Measurements from ENCODE around the gene NSD1. TPM values are rescaled to one million over a fixed set of nuclear protein-coding genes. Genes with fewer than 3 reads are reported as not detected.

NSD1 gene
- total and polyA plus RNA-seq, 7 experiments from 2014 or later = 57.0 to 126 (median 114) TPM

DNA sequence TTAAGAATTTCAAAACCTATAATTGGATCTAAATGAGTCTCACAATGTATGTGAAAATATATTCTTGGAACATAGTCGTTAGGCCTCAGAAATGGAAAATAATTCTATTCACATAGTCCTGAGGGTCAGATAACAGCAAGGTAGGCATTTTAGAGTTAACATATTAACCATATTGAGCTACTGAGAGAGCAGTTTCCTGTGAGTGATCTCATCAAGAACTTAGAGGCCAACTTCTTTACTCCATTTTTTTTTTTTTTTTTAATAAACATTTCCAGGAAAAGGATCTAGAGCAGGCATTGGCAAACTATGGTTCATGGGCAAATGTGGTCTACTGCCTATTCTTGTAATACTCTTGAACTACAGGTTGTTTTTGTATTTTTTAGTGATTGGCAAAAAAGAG is 143.3 kb downstream of the NSD1 start:
- intact Hi-C loops (cut with micrococcal nuclease) = no loop called here
- H3K27ac Mint-ChIP-seq = peak overlapping the region in 5 of 9 donors; percentile 34 to 78 (median 51)
- Histone ChIP-seq H3K4me3 (ENCODE audit: low read length) (no peak overlapping the region), H3K9me3 (ENCODE audit: control insufficient read depth in 2 of 3, low read length in 3 of 3) (no peaks in the 10 kb centered on the region), H3K27ac (ENCODE audit: low read depth, low read length) (no peak overlapping the region), H3K36me3 (ENCODE audit: control insufficient read depth in 2 of 3, insufficient read depth in 3 of 3, low read length in 3 of 3) (peaks cover 4 to 59% (median 5%) of the 10 kb centered on the region in 3 experiments), H3K27me3 (ENCODE audit: control insufficient read depth in 2 of 2, insufficient read depth in 2 of 2, low read length in 2 of 2) (no peaks in the 10 kb centered on the region), H3K4me1 (ENCODE audit: control insufficient read depth in 2 of 2, insufficient read depth in 2 of 2, low read length in 2 of 2) (no peaks in the 10 kb centered on the region)
- CTCF ChIA-PET = no interaction called here
- ATAC-seq (no peak), DNase-seq (no peak)
- no peaks in the 10 kb centered on the region for H3K27me3 Mint-ChIP-seq
- no peak overlapping the region for H3K4me3 Mint-ChIP-seq
- H3K4me1 Mint-ChIP-seq = peaks cover 0 to 12% (median 4%) of the 10 kb centered on the region in 7 donors
- peaks cover 11 to 51% (median 28%) of the 10 kb centered on the region in 5 donors for H3K36me3 Mint-ChIP-seq
- no peaks in the 10 kb centered on the region for H3K9me3 Mint-ChIP-seq
- POLR2A ChIA-PET = no interaction called here

GRCh38 chr5:177288191-177288590 is 154.6 kb downstream of the NSD1 start:
- intact Hi-C loops (cut with micrococcal nuclease) = no loop called here
- no peak for DNase-seq

DNA sequence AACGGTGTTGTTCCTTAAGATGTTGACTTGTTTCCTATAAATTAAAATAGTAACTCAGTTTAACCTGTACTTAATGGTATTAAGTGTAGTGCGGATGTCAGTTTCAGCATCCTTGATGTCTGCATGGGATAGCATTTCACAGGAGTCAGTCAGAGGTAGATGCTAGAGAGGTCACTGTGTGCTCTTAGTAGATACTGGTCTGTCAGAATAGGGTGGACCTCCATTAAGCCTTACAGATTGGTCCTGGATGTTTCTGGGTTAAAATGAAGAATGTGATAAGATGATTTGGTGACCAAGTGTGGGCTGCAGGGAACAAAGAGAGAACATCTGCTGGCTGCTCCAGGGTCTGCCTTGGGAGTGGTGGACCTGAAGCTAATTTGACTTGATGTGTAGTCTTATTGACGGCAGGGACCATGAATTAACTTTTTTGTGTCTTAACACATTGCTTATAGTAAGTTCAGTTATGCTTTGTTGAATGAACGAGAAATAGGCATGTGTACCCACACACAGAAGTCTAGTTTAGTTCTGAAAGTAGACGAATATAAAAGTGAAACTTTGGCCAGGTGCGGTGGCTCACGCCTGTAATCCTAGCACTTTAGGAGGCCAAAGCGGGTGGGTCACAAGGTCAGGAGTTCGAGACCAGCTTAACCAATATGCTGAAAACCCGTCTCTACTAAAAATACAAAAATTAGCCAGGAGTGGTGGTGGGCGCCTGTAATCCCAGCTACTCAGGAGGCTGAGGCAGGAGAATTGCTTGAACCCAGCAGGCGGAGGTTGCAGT is 157.4 kb downstream of the NSD1 start:
- ATAC-seq (no peak), DNase-seq (no peak)
- Mint-ChIP-seq H3K27me3 (no peaks in the 10 kb centered on the region), H3K4me3 (no peak overlapping the region), H3K27ac (no peak overlapping the region), H3K4me1 (peaks cover 9 to 22% (median 15%) of the 10 kb centered on the region in 7 donors), H3K9me3 (no peaks in the 10 kb centered on the region), H3K36me3 (peaks cover 13 to 42% (median 29%) of the 10 kb centered on the region in 5 donors)
- no peaks in the 10 kb centered on the region for H3K9me3 ChIP-seq (ENCODE audit: control insufficient read depth in 2 of 3, low read length in 3 of 3)
- no peak overlapping the region for H3K27ac ChIP-seq (ENCODE audit: low read depth, low read length)
- peaks cover 0 to 78% (median 29%) of the 10 kb centered on the region in 3 experiments for H3K36me3 ChIP-seq (ENCODE audit: control insufficient read depth in 2 of 3, insufficient read depth in 3 of 3, low read length in 3 of 3)
- H3K27me3 ChIP-seq (ENCODE audit: control insufficient read depth in 2 of 2, insufficient read depth in 2 of 2, low read length in 2 of 2) = no peaks in the 10 kb centered on the region
- ChIA-PET CTCF (no interaction called here), POLR2A (interaction anchor here (1.2 kb wide), 1 partner anchor 12 kb away, joined by 3 read pairs; the partner anchor contains the start of genes PRELID1 and RAB24)
- intact Hi-C loops (cut with micrococcal nuclease) = no loop called here
- no peak overlapping the region for H3K4me3 ChIP-seq (ENCODE audit: low read length)
- H3K4me1 ChIP-seq (ENCODE audit: control insufficient read depth in 2 of 2, insufficient read depth in 2 of 2, low read length in 2 of 2) = peaks cover 5 to 6% of the 10 kb centered on the region in 2 donors

More at GRCh38 chr5:177288191-177288590, 154.6 kb downstream of the NSD1 start:
- Histone ChIP-seq H3K4me3 (ENCODE audit: low read length) (no peak overlapping the region), H3K4me1 (ENCODE audit: control insufficient read depth in 2 of 2, insufficient read depth in 2 of 2, low read length in 2 of 2) (no peaks in the 10 kb centered on the region), H3K9me3 (ENCODE audit: control insufficient read depth in 2 of 3, low read length in 3 of 3) (no peaks in the 10 kb centered on the region), H3K27ac (ENCODE audit: low read depth, low read length) (no peak overlapping the region), H3K36me3 (ENCODE audit: control insufficient read depth in 2 of 3, insufficient read depth in 3 of 3, low read length in 3 of 3) (peaks cover 13 to 72% (median 22%) of the 10 kb centered on the region in 3 experiments), H3K27me3 (ENCODE audit: control insufficient read depth in 2 of 2, insufficient read depth in 2 of 2, low read length in 2 of 2) (no peaks in the 10 kb centered on the region)
- H3K27me3 Mint-ChIP-seq = no peaks in the 10 kb centered on the region
- POLR2A ChIA-PET = no interaction called here
- H3K4me3 Mint-ChIP-seq = no peak overlapping the region
- no peaks in the 10 kb centered on the region for H3K9me3 Mint-ChIP-seq
- ATAC-seq = no peak
- H3K36me3 Mint-ChIP-seq = peaks cover 18 to 48% (median 29%) of the 10 kb centered on the region in 5 donors
- peaks cover 0 to 8% (median 0%) of the 10 kb centered on the region in 7 donors for H3K4me1 Mint-ChIP-seq
- CTCF ChIA-PET = interaction anchor here (1.1 kb wide), 1 partner anchor 17 kb away, joined by 3 read pairs; no protein-coding TSS in a partner anchor
- H3K27ac Mint-ChIP-seq = no peak overlapping the region

GRCh38 chr5:177291735-177292134 is 158.2 kb downstream of the NSD1 start:
- CTCF ChIA-PET = no interaction called here

DNA sequence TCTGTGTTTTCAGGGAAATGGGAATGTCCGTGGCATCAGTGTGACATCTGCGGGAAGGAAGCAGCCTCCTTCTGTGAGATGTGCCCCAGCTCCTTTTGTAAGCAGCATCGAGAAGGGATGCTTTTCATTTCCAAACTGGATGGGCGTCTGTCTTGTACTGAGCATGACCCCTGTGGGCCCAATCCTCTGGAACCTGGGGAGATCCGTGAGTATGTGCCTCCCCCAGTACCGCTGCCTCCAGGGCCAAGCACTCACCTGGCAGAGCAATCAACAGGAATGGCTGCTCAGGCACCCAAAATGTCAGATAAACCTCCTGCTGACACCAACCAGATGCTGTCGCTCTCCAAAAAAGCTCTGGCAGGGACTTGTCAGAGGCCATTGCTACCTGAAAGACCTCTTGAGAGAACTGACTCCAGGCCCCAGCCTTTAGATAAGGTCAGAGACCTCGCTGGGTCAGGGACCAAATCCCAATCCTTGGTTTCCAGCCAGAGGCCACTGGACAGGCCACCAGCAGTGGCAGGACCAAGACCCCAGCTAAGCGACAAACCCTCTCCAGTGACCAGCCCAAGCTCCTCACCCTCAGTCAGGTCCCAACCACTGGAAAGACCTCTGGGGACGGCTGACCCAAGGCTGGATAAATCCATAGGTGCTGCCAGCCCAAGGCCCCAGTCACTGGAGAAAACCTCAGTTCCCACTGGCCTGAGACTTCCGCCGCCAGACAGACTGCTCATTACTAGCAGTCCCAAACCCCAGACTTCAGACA is 160.4 kb downstream of the NSD1 start:
- Mint-ChIP-seq H3K4me3 (no peak overlapping the region), H3K4me1 (peaks cover 20 to 41% (median 30%) of the 10 kb centered on the region in 7 donors), H3K27ac (peak overlapping the region in 4 of 9 donors; percentile 12 to 32 (median 24)), H3K36me3 (peaks cover 8 to 37% (median 27%) of the 10 kb centered on the region in 5 donors), H3K9me3 (no peaks in the 10 kb centered on the region), H3K27me3 (no peaks in the 10 kb centered on the region)
- ATAC-seq (no peak), DNase-seq (no peak)
- H3K27me3 ChIP-seq (ENCODE audit: control insufficient read depth in 2 of 2, insufficient read depth in 2 of 2, low read length in 2 of 2) = no peaks in the 10 kb centered on the region
- POLR2A ChIA-PET = interaction anchor here (0.7 to 1.3 kb wide), 2 partner anchors 9 to 304 kb away, joined by 3 to 4 read pairs; partner anchors contain the start of genes PRELID1 and RAB24
- CTCF ChIA-PET = interaction anchor here (0.6 kb wide), 1 partner anchor 873 kb away, joined by 3 read pairs; no protein-coding TSS in a partner anchor
- intact Hi-C loops (cut with micrococcal nuclease) = no loop called here
- H3K36me3 ChIP-seq (ENCODE audit: control insufficient read depth in 2 of 3, insufficient read depth in 3 of 3, low read length in 3 of 3) = peaks cover 0 to 56% (median 28%) of the 10 kb centered on the region in 3 experiments
- peaks cover 15 to 16% of the 10 kb centered on the region in 2 donors for H3K4me1 ChIP-seq (ENCODE audit: control insufficient read depth in 2 of 2, insufficient read depth in 2 of 2, low read length in 2 of 2)
- H3K27ac ChIP-seq (ENCODE audit: low read depth, low read length) = no peak overlapping the region
- no peak overlapping the region for H3K4me3 ChIP-seq (ENCODE audit: low read length)
- H3K9me3 ChIP-seq (ENCODE audit: control insufficient read depth in 2 of 3, low read length in 3 of 3) = no peaks in the 10 kb centered on the region

More at GRCh38 chr5:177291735-177292134, 158.2 kb downstream of the NSD1 start:
- H3K4me3 Mint-ChIP-seq = no peak overlapping the region
- H3K27me3 ChIP-seq (ENCODE audit: control insufficient read depth in 2 of 2, insufficient read depth in 2 of 2, low read length in 2 of 2) = no peaks in the 10 kb centered on the region
- POLR2A ChIA-PET = no interaction called here
- H3K4me1 Mint-ChIP-seq = peaks cover 16 to 27% (median 22%) of the 10 kb centered on the region in 7 donors
- H3K36me3 Mint-ChIP-seq = peaks cover 12 to 41% (median 29%) of the 10 kb centered on the region in 5 donors
- H3K4me3 ChIP-seq (ENCODE audit: low read length) = no peak overlapping the region
- no peak overlapping the region for H3K27ac ChIP-seq (ENCODE audit: low read depth, low read length)
- H3K36me3 ChIP-seq (ENCODE audit: control insufficient read depth in 2 of 3, insufficient read depth in 3 of 3, low read length in 3 of 3) = peaks cover 0 to 76% (median 29%) of the 10 kb centered on the region in 3 experiments
- peak overlapping the region in 1 of 9 donors; percentile 4 for H3K27ac Mint-ChIP-seq
- H3K27me3 Mint-ChIP-seq = no peaks in the 10 kb centered on the region
- no peaks in the 10 kb centered on the region for H3K9me3 ChIP-seq (ENCODE audit: control insufficient read depth in 2 of 3, low read length in 3 of 3)
- no peak for ATAC-seq
- peaks cover 12 to 13% of the 10 kb centered on the region in 2 donors for H3K4me1 ChIP-seq (ENCODE audit: control insufficient read depth in 2 of 2, insufficient read depth in 2 of 2, low read length in 2 of 2)
- H3K9me3 Mint-ChIP-seq = no peaks in the 10 kb centered on the region
- intact Hi-C loops (cut with micrococcal nuclease) = no loop called here
- DNase-seq = no peak

GRCh38 chr5:177294632-177295031 is 161.1 kb downstream of the NSD1 start:
- Histone ChIP-seq H3K9me3 (ENCODE audit: control insufficient read depth in 2 of 3, low read length in 3 of 3) (no peaks in the 10 kb centered on the region), H3K27me3 (ENCODE audit: control insufficient read depth in 2 of 2, insufficient read depth in 2 of 2, low read length in 2 of 2) (no peaks in the 10 kb centered on the region), H3K27ac (ENCODE audit: low read depth, low read length) (no peak overlapping the region), H3K4me1 (ENCODE audit: control insufficient read depth in 2 of 2, insufficient read depth in 2 of 2, low read length in 2 of 2) (peaks cover 19 to 20% of the 10 kb centered on the region in 2 donors), H3K4me3 (ENCODE audit: low read length) (no peak overlapping the region), H3K36me3 (ENCODE audit: control insufficient read depth in 2 of 3, insufficient read depth in 3 of 3, low read length in 3 of 3) (peaks cover 0 to 50% (median 28%) of the 10 kb centered on the region in 3 experiments)
- peak overlapping the region in 5 of 9 donors; percentile 20 to 83 (median 73) for H3K27ac Mint-ChIP-seq
- H3K9me3 Mint-ChIP-seq = no peaks in the 10 kb centered on the region
- CTCF ChIA-PET = interaction anchor here (0.6 kb wide), 1 partner anchor 872 kb away, joined by 3 read pairs; no protein-coding TSS in a partner anchor
- peaks cover 8 to 32% (median 23%) of the 10 kb centered on the region in 5 donors for H3K36me3 Mint-ChIP-seq
- peaks cover 24 to 48% (median 36%) of the 10 kb centered on the region in 7 donors for H3K4me1 Mint-ChIP-seq
- intact Hi-C loops (cut with micrococcal nuclease) = no loop called here
- no peaks in the 10 kb centered on the region for H3K27me3 Mint-ChIP-seq
- POLR2A ChIA-PET = interaction anchor here (0.7 kb wide), 1 partner anchor 303 kb away, joined by 3 read pairs; no protein-coding TSS in a partner anchor
- H3K4me3 Mint-ChIP-seq = peak overlapping the region in 1 of 10 donors; percentile 21
- DNase-seq (no peak), ATAC-seq (no peak)

All from naive thymus-derived CD4-positive, alpha-beta T cell (primary cell).